ENCODE results near the gene BET1L. TPM values are rescaled to one million over a fixed set of nuclear protein-coding genes. Genes with fewer than 3 reads are reported as not detected.

Gene BET1L
- polyA plus RNA-seq, 1 of the 3 experiments (the other 2 are of a cell fraction), result 56.9 TPM

GRCh38 chr11:199004-199581, 8.1 kb downstream of the BET1L start:
- H3K4me1 ChIP-seq (ENCODE audit: control insufficient read depth in 1 of 2, insufficient read depth in 2 of 2, low read depth in 1 of 2, low read length in 1 of 2), result no peaks in the 10 kb centered on the region
- H3K27ac ChIP-seq (ENCODE audit: low read depth in 2 of 2, low read length in 1 of 2), result no peak overlapping the region
- no peak overlapping the region for H2AFZ ChIP-seq (ENCODE audit: low read depth)
- H3K9ac ChIP-seq, result no peak overlapping the region
- H3K79me2 ChIP-seq (ENCODE audit: insufficient read depth), result peaks cover 8% of the 10 kb centered on the region; the same call in 1 of the 2 replicates
- peaks cover 10 to 18% of the 10 kb centered on the region in 2 experiments for H3K36me3 ChIP-seq (replicated peaks in 1 of 2; ENCODE audit: control insufficient read depth in 1 of 2, insufficient read depth in 2 of 2, low read length in 1 of 2)
- H3K27me3 ChIP-seq (ENCODE audit: insufficient read depth), result no peaks in the 10 kb centered on the region
- ChIA-PET CTCF (interaction anchor here (1.0 to 1.2 kb wide), 2 partner anchors 23 to 320 kb away, joined by 3 read pairs; no protein-coding TSS in a partner anchor), POLR2A (no interaction called here)
- H3K9me2 ChIP-seq, result no peaks in the 10 kb centered on the region
- no peaks in the 10 kb centered on the region for H3F3A ChIP-seq (replicated peaks; ENCODE audit: insufficient read depth)
- H3K9me3 ChIP-seq, result no peaks in the 10 kb centered on the region
- no peak overlapping the region for H3K4me2 ChIP-seq
- no peak for TF ChIP-seq REST (IDR thresholded peaks at IDR 0.05; ENCODE audit: low read depth, low read length)
- no peak for TF ChIP-seq CHD2 (IDR thresholded peaks at IDR 0.05; ENCODE audit: low read length, partially characterized antibody)
- no peak for TF ChIP-seq USF2 (IDR thresholded peaks at IDR 0.05; ENCODE audit: borderline replicate concordance, low read depth, low read length)
- no peak for TF ChIP-seq JUND (IDR thresholded peaks at IDR 0.05)
- TF ChIP-seq FOXJ3 (CRISPR knock-in tag; IDR thresholded peaks at IDR 0.05), result no peak
- no peak for TF ChIP-seq FOSL2 (IDR thresholded peaks at IDR 0.05; ENCODE audit: borderline replicate concordance, low read depth)
- peaks cover 17% of the 10 kb centered on the region for H4K20me1 ChIP-seq (ENCODE audit: insufficient read depth)
- no peak for DNase-seq
- no peak overlapping the region for H3K4me3 ChIP-seq (ENCODE audit: low read depth in 2 of 2, low read length in 1 of 2)
- 65% methylated on average over 6 of the region's 13 CpGs for WGBS (ENCODE audit: low lambda C conversion rate)

GRCh38 chr11:198236-198806, 8.9 kb downstream of the BET1L start:
- peaks cover 9% of the 10 kb centered on the region for H4K20me1 ChIP-seq (ENCODE audit: insufficient read depth)
- POLR2A ChIA-PET, result no interaction called here
- TF ChIP-seq RXRA (IDR thresholded peaks at IDR 0.05; ENCODE audit: borderline replicate concordance, low read depth) (no peak), MXI1 (IDR thresholded peaks at IDR 0.05; ENCODE audit: low read depth, low read length) (no peak), TCF12 (IDR thresholded peaks at IDR 0.05) (no peak), GATA2 (CRISPR knock-in tag; IDR thresholded peaks at IDR 0.05) (no peak), EZH2phosphoT487 (IDR thresholded peaks at IDR 0.05; ENCODE audit: borderline replicate concordance, low read depth) (no peak), USF2 (IDR thresholded peaks at IDR 0.05; ENCODE audit: borderline replicate concordance, low read depth, low read length) (no peak), PBX3 (IDR thresholded peaks at IDR 0.05) (no peak), YY1 (IDR thresholded peaks at IDR 0.05; ENCODE audit: low read depth) (no peak), ZBTB33 (IDR thresholded peaks at IDR 0.05; ENCODE audit: borderline replicate concordance, low read depth) (no peak), RFX5 (IDR thresholded peaks at IDR 0.05; ENCODE audit: low read length) (no peak), RCOR1 (IDR thresholded peaks at IDR 0.05; ENCODE audit: low read length) (no peak), POLR2AphosphoS5 (IDR thresholded peaks at IDR 0.05; ENCODE audit: low read depth, low read length) (no peak), JUND (IDR thresholded peaks at IDR 0.05) (no peak), TEAD4 (IDR thresholded peaks at IDR 0.05; ENCODE audit: borderline replicate concordance, insufficient read depth) (no peak)

More at GRCh38 chr11:198236-198806, 8.9 kb downstream of the BET1L start:
- Histone ChIP-seq H2AFZ (ENCODE audit: low read depth) (no peak overlapping the region), H3F3A (replicated peaks; ENCODE audit: insufficient read depth) (no peaks in the 10 kb centered on the region), H3K27ac (ENCODE audit: low read depth in 2 of 2, low read length in 1 of 2) (no peak overlapping the region), H3K36me3 (replicated peaks in 1 of 2; ENCODE audit: control insufficient read depth in 1 of 2, insufficient read depth in 2 of 2, low read length in 1 of 2) (peaks cover 8 to 13% of the 10 kb centered on the region in 2 experiments), H3K27me3 (ENCODE audit: insufficient read depth) (no peaks in the 10 kb centered on the region), H3K4me1 (ENCODE audit: control insufficient read depth in 1 of 2, insufficient read depth in 2 of 2, low read depth in 1 of 2, low read length in 1 of 2) (no peaks in the 10 kb centered on the region), H3K9me2 (no peaks in the 10 kb centered on the region), H3K4me2 (no peak overlapping the region), H3K4me3 (ENCODE audit: low read depth in 2 of 2, low read length in 1 of 2) (no peak overlapping the region), H3K9me3 (no peaks in the 10 kb centered on the region), H3K79me2 (ENCODE audit: insufficient read depth) (peaks cover under 1% of the 10 kb centered on the region; the same call in 1 of the 2 replicates), H3K9ac (no peak overlapping the region)
- 81% methylated on average over 13 of the region's 21 CpGs for WGBS (ENCODE audit: low lambda C conversion rate)
- DNase-seq, result no peak
- CTCF ChIA-PET, result interaction anchor here (1.2 kb wide), 2 partner anchors 52 to 321 kb away, joined by 3 to 5 read pairs; no protein-coding TSS in a partner anchor
